Ramos (cell line): Measurements from ENCODE around the gene SPATA13.

ENCODE experiments used
- in situ Hi-C: fragments of 300-500 bp; cut with MboI; formaldehyde crosslinking; loops from one replicate; pipeline ENCODE4 v1.14.3; 2022; ENCODE audit warnings: low sequenced_read_pairs; ENCODE audit not compliant: unreplicated experiment

Gene SPATA13

DNA sequence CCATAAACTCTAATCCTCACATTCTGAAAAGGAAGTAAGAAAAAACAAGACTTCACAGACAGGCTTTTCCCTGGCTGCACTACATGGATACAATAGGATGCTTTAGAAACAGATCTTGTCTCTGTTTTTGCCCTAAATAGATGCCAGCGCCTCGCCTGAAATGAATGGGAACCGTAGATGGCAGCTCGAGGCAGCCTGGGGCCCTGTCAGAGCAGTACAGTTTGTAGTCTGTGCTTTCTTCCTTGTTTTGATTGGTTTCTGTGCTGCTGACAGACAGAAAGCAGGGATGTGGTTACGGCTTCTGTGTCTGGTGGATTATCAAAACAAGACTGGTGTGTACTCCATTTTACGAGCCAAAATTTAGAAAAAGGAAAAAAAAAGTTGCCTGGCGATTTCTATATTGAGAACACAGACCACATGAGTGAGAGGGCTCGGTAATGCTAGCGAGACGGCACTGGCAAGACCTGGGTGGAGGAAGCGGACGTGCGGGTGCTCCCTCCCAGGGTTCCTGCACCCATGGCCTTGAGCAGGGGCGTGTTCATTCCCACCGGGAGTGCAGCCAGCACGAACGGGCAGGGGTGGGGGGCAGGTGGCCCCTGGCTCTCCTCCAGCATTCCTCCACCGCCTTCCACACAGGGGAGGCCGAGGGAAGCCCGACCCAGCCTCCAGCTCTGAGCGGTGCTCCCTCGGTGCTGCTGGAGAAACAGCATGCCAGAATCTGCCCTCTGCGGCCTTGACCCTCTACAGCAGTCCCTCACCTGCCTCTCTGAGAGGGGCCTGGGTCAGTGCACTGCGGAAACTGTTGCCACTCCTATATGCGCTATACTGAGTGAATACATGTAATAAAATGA is 111.3 kb downstream of the SPATA13 start:
- in situ Hi-C loops = no loop called here

DNA sequence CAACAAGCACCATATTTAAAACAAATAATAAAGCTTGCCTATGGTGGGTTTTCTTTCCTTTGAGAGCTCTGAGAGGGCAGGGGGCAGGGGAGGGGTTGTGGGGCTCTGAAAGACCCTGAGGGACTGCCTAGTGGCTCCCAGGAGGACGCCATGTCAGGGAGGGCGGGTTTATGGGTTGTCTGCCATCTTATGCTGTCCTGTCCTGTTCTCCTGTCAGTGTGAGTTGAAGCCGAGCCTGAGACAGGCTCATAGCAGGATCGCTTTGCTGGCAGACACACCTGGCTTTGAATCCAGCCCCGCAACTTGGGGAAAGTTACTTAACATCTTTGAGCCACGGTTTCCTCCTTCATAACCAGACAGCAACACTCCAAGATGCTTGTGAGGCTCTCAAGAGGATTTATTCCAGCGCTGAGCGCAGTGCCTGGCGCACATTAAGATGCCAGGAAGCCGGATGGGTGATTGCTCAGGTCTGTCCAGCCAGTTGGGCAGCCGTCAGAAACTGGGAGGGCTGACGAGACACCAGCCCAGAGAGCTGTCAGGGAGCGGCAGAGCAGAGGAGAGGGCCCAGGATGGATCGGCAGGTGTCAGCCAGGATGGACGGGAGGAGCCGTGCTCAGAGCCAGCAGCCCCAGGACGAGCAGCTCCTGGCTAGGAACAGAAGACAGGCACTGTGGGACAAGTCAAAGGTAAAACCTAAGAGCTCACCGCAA is 112.1 kb downstream of the SPATA13 start:
- in situ Hi-C loops = no loop called here

DNA sequence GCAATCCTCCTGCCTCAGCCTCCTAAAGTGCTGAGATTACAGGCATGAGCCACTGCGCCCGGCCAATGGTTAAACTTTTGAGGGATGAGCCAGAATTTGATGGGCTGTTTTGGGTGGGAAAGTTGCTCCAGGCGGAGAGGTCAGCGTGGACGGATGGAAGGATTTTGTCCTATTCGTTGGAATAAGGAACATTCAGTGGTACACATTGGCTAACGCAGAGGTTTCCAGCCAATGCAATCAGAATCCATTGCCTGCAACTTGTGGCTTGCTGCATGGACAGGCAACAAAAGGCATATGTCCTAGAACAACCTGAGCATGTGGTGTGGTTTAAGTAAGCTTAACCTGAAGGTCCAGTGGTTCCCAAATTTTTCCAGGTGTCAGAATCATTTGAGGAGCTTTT is 113.4 kb downstream of the SPATA13 start:
- in situ Hi-C loops = no loop called here

DNA sequence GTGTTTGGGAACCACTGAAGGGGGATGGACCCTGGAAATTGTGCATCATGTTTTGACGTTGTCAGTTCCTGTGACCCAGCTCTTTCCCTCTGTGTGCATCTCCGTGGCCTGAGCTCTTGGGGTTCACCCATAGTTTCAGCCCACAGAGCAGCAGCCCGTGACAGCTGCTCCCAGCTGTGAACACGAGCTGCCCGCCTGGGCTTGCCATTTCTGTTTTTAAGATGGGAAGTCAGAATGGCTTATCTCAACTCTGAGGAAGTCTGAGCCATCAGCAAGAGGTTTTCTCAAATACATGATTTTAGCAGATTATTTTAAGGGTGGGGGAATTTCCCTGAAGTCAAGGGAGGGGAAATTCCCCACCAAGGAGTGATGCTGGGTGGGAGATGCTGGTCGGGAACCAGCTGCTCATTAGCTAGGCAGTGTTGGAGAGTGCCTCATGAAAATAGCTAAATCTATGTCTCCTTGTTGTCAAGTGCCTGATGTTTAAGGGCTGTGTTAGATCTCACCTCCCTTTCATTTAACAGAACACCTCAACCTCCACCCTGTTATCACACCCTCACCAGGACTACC is 114.0 kb downstream of the SPATA13 start:
- in situ Hi-C loops = no loop called here

DNA sequence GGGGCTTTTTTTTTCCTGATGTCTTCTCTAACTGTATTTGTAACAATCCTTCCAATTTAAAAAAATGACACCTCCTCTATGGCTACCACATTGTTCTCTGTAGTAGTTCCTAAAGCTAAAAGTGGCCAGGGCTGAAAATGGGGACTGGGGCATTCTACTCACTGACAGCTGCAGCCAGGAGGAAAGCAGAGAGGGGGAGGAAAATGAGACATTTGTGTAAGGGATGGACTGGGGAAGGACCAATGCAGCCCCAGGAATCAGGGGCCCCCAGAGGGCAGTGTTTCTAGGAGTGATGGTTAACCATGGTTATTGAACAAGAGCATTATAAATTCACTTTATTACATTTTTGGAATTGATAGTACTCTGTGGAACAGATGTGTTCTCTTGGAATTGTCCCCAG is 114.5 kb downstream of the SPATA13 start:
- in situ Hi-C loops = no loop called here

DNA sequence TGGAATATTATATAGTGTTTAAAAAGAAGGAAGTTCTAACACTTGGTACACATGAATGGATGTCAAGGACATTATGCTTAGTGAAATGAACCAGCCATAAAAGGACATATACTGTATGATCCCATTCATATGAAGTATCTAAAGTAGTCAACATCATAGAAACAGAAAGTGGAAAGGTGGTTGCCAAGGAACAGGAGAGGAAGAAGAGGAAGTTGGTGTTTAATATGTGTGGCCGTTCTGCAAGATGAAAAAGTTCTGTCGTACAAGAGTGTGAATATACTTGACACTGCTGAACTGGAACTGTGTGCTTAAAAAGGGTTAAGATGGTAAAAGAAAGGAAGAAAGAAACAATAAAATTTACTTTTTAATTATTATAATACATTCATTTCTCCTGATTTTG is 115.8 kb downstream of the SPATA13 start:
- in situ Hi-C loops = no loop called here

DNA sequence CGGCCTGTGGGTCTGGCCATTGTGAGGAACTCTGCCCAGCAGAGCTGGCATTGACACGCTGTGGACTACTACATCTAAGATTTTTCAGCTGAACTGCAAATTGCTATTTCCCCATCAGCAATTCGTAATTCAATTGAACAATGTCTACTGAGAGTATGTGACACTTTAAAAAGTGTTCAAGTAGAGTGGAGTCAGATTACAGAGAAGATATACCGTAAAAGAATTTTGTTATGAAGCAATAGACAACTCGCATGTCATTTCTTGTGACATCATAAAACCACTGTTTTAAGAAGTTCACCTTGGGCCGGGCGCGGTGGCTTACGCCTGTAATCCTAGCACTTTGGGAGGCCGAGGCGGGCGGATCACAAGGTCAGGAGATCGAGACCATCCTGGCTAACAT is 116.3 kb downstream of the SPATA13 start:
- in situ Hi-C loops = no loop called here

DNA sequence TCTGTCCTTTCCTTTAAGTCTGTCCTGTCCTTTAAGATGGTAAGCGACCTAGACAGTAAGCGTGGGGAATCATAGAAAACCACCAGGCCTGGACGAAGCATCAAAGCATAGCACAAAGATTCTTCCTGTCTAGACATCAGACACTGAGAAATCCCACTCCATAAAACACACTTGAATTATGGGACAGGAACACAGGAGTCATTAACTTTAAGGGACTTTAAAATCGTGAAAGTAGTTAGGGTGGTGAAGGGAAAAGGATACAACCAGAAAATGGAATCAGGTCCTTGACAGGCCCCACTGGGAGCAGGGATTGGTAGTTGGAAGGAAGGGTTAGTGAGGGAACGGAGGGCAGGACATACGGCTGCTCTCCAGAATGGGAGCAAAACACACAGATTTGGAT is 117.2 kb downstream of the SPATA13 start:
- in situ Hi-C loops = no loop called here

DNA sequence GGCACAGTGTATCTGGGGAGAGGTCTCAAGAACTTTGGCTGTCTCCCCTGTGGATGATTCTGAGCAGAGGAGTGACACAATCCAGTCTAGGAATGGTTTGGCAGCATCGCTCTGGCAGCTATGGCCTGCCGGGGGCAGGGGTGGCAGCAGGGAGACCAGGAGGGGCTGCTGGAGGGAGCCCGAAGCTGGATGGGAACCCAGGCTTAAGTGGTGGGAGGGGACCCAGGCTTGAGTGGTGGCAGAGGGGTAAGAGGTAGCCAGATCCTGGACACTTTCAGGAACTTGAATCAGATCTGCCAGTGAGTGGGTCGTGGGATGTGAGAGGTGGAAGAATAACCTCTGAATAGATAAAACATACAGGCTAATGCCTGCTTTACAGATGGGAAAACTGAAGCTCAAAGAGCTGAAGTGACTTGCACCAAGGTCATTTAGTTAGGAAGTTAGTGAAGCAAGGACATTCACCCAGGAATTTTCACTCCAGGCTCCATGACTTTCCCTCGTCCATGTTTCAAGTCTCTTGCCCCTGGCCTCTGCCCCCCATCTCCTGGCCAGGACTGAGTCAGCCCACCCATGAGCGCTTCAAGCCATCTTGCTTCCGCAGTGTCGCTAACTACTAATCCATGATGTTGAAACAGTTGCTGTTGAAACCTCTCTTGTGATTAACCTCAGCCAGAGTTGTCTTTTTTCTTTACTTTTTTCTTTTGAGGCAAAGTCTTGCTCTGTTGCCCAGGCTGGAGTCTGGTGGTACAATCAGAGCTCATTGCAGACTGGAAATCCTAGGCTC is 119.0 kb downstream of the SPATA13 start:
- in situ Hi-C loops = no loop called here

DNA sequence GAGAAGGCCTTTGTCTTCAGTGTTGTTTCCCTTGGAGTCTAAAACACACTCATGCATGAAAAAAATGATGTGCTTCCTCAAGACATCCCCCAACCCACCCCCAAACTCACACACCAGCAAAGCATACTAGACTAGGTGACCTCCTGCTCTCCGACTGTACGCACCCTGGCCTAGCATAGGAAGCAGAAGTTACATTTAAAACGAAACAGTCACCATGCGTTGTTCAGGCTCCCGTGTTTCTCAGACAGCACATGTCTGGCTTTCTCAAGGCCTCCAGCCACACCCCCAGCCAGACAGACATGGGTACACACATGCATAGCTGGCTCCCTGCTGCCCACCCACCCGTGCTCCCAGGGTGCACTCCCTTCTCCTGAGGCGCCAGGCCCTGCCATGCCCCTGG is 120.2 kb downstream of the SPATA13 start:
- in situ Hi-C loops = no loop called here

DNA sequence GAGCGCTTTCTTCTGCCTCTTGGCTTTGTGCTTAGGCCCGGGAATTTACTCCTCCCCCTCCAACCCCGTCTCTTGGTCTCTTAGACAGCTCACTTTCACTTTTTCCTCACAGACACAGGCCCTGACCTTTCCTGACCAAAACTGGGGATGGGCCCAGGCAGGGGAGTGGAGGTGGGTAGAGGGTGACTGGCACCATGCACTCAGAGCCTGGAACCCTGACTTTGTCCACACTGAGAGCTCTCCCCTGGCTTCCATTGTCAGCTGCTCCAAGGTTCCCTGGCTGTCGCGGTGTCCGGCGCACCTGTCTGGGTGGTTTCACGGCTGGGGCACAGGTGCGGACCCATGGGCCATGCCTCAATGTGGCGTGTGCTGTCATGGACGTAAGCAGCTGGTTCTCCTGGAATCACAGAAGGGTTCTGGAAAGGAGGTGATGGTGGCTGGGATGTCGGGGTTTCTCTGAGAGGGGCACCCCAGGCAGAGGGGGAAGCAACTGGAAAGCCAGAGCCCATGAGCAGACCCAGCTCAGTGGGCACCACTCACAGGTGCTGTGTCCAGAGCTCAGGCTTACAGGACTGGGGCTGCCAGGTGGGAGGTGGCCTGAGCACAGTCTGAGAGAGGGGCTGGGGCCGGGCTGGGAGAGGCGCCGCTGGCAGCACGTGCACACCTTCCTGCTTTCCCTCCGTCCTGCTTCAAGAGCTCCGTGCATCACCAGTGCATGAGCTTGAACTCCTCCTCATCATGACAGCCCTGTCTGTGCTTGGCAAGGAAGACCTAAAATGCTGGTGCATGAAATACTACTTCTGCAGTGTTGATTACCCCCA is 120.9 kb downstream of the SPATA13 start:
- in situ Hi-C loops = no loop called here

DNA sequence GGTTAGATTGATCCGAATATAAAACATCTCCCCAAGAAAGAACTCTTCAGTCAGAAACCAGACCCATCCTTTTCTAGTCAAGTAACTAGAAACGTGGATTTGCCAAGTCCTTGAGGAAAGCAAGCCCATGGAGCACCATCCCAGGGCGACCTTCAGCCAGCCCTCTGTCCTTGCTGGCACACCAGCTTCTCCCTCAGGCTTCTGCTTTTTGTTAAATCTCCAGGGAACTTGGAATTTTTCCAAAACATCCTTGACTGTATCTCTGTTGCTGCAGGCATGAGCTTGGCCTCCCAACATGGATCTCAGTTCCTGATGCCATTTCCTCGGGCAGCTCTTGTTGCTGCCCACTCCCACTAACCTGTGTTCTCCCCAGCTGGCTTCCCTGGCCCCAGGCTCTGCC is 121.7 kb downstream of the SPATA13 start:
- in situ Hi-C loops = no loop called here

DNA sequence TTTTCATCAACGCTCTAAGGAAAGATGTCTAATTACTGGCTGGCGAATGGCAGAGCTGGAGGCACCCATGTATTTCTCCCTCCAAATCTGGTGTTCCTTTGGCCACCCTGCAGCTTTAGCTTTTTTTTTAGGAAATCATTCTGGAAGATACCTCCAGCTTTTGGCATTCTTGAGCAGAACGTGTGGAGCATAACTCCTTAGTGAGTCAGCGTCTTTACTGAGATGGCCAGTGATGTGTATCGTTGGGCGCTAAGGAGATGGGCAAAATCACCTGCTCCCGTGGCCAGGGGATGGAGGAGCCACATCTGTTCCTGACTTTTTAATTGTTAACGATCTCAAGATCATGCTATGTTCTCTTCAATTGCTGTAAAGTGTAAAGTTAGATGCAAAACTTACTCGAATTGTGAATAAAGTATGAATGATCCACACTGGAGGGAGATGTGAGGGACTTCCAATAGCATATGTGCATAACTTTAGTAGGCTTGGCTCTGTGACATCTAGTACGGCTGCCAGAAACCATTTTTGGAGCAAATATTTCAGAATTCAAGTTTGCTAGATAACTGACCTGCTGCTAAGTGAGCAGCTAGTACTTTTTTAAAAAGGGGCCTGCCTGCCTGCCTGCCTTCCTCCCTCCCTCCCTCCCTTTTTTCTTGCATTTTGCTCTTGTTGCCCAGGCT is 124.5 kb downstream of the SPATA13 start:
- in situ Hi-C loops = no loop called here

DNA sequence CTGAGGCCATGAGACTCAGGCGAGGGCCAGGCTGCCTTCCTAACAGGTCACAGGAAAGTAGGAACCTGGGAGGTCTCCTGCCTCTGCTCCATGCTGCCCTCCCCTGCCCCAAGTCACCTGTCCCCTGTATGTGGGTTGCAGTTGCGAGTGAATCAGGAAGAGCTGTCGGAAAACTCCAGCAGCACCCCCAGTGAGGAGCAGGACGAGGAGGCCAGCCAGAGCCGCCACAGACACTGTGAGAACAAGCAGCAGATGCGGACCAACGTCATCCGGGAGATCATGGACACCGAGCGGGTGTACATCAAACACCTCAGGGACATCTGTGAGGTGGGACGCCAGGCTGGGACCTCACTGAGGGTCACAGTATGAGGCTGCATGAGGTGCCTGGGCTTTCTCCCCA is 126.1 kb downstream of the SPATA13 start:
- in situ Hi-C loops = no loop called here

DNA sequence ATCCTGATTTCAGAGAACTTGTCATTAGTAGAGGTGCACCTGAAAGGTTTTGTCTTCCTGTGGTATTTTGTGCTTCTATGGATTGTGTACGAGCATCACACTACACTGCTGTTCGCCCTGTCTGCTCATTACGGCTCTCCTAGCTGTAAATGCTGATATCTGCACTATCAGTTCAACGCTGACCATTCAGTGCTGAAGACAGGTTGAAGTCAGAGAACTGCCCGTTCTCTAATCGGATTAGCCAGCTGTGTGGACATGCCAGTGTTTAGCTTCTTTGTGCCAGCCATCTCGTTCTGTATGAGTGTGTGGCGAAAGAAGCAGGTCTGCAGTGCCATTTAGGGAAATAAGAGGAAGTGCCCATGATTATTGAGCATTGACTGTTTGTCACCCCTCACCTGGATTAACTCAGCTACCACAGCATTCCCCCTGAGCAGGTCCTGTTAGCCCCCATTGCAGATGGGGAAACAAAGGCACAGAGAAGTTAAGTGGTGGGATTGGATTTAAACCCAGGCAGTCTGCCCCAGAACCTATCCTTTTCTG is 127.3 kb downstream of the SPATA13 start:
- in situ Hi-C loops = no loop called here

DNA sequence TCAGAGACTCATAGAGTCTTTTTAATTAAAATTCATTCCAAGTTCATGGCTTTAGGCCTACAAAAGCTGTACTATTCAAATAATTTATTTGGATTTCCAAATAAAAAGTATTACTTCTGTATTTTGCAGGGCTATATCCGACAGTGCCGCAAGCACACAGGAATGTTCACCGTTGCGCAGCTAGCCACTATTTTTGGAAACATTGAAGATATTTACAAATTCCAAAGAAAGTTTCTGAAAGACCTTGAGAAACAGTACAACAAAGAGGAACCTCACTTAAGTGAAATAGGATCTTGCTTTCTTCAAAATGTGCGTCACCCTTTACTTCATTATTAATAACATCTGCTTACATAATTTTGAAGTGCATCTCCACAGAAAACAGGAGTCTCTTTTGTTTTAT is 128.3 kb downstream of the SPATA13 start:
- in situ Hi-C loops = no loop called here

DNA sequence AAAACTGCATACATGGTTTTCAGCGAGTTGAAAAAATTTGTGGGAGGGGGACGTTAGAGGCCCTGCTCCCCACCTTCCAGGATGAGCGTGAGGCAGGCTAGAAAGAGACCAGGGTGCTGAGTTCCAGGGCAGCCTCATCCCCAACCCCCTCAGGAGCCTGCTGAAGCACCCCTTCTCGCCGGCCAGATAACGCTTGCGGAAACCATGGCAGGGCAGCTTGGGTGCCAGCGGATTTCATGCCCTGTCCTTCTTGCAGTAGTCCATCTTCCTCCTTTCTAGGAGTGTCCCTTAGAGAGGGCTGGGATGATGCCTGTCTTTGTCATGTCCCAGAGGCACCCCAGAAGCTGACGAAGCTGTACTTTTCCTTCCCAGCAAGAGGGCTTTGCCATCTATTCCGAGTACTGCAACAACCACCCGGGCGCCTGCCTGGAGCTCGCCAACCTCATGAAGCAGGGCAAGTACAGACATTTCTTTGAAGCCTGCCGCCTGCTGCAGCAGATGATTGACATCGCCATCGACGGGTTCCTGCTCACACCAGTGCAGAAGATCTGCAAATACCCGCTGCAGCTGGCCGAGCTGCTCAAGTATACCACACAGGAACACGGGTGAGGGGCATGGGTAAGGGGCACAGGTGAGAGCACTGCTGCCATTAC is 129.9 kb downstream of the SPATA13 start:
- in situ Hi-C loops = no loop called here

DNA sequence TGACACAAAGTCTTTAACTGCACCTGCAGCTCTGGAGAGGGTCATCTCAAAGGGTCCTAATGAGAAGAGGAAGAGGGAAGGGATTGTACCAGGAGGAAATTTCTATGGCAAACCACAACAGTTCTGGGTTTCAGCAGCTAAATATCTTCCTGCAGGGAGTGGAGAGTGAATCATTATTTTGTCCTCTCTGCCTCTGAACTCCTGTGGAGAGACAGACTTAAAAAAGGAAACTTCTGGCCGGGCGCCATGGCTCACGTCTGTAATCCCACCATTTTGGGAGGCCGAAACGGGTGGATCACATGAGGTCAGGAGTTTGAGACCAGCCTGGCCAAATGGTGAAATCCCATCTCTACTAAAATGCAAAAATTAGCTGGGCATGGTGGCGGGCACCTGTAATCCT is 132.0 kb downstream of the SPATA13 start:
- in situ Hi-C loops = no loop called here

DNA sequence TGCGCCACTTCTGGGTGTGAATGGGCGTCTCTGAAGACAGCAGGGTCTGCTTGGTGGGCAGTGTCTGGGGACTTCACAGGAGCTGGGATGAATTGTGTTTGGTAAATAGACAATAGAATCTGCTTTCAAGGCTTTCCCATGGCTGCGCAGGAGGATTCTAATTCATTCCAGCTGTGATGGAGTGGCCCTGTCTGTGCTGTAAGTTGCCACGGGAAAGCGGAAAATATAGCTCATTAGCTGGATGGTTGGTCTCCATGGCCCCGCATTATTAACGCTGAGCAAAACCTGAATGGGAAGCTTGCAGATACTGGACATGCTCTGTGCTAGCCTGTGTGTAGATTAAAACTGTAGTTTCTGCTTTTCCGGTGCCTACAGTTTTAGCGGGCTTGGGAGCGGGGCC is 133.2 kb downstream of the SPATA13 start:
- in situ Hi-C loops = no loop called here
